H1 (cell line): ENCODE results near the gene FECH. TPM values are rescaled to one million over a fixed set of nuclear protein-coding genes. Genes with fewer than 3 reads are reported as not detected.

Experiments
- CTCF ChIA-PET: fragments of 300-600 bp; sonication (Branson Sonifier 250); formaldehyde crosslinking; loops from one replicate; lab custom pipeline; 2021; ENCODE audit not compliant: partially characterized antibody; lab: Charles Lee
- POLR2A ChIA-PET: fragments of 300-600 bp; sonication (Branson Sonifier 250); formaldehyde crosslinking; loops from one replicate; lab custom pipeline; 2021; ENCODE audit warnings: inconsistent platforms; ENCODE audit not compliant: partially characterized antibody; lab: Charles Lee
- DNase-seq, 2 experiments: peaks; one replicate each; pipeline versions ENCODE4 v3.0.0 to v3.0.0-alpha.2; 2010 to 2022; ENCODE audit warnings: low spot score in 2 of 2, low read depth in 1 of 2, mixed read lengths in 1 of 2
- FAIRE-seq: peaks from 2 replicates; lab custom pipeline; 2011; peaks lifted over from hg19 to GRCh38; lab: Jason Lieb, UNC
- H2AFZ ChIP-seq: 2 replicates; pipeline ENCODE4 v1.8.1; 2012; ENCODE audit warnings: low read length, inconsistent platforms
- H2AK5ac ChIP-seq: 2 replicates; pipeline ENCODE4 v1.6.1; 2013; ENCODE audit warnings: low read depth, low read length
- H2BK120ac ChIP-seq: replicated peaks from 2 replicates; pipeline ENCODE3; 2013; ENCODE audit warnings: low read depth, low read length, inconsistent platforms
- H2BK12ac ChIP-seq: 2 replicates; pipeline ENCODE4 v1.6.1; 2013; ENCODE audit warnings: low read depth, low read length
- H2BK15ac ChIP-seq: 2 replicates; pipeline ENCODE4 v1.6.1; 2013; ENCODE audit warnings: low read length
- H2BK20ac ChIP-seq: 2 replicates; pipeline ENCODE4 v1.6.1; 2013; ENCODE audit warnings: low read length
- H2BK5ac ChIP-seq: 2 replicates; pipeline ENCODE4 v1.6.1; 2013; ENCODE audit warnings: low read depth, low read length
- H3K14ac ChIP-seq: 2 replicates; pipeline ENCODE4 v1.6.1; 2013; ENCODE audit warnings: inconsistent platforms; ENCODE audit not compliant: insufficient read length
- H3K18ac ChIP-seq: 2 replicates; pipeline ENCODE4 v1.6.1; 2013; ENCODE audit warnings: low read length; ENCODE audit errors: extremely low read depth
- H3K23ac ChIP-seq: 2 replicates; pipeline ENCODE4 v1.6.1; 2013; ENCODE audit warnings: inconsistent platforms; ENCODE audit not compliant: insufficient read length
- H3K23me2 ChIP-seq: 2 replicates; pipeline ENCODE4 v1.6.1; 2013; ENCODE audit warnings: low read depth, low read length
- H3K27ac ChIP-seq: 2 replicates; pipeline ENCODE4 v1.6.1; 2011; ENCODE audit warnings: low read depth, low read length, inconsistent platforms
- H3K27me3 ChIP-seq, 4 experiments: replicated peaks in 1 of 4; 1 replicate in 1 of 4; 2 replicates in 3 of 4; pipeline versions ENCODE4 v1.6.1 to v1.8.1; 2011 to 2013; ENCODE audit warnings: low read length in 3 of 4, mild to moderate bottlenecking in 3 of 4, inconsistent platforms in 2 of 4, mixed read lengths in 2 of 4, moderate library complexity in 1 of 4; ENCODE audit not compliant: control insufficient read depth in 3 of 4, insufficient read depth in 3 of 4; ENCODE audit errors: extremely low read depth in 1 of 4
- H3K36me3 ChIP-seq, 4 experiments: 2 replicates each; pipeline versions ENCODE4 v1.6.1 to v1.8.1; 2011 to 2013; ENCODE audit warnings: mild to moderate bottlenecking in 4 of 4, low read length in 3 of 4, moderate library complexity in 2 of 4, control low read depth in 1 of 4, inconsistent platforms in 1 of 4; ENCODE audit not compliant: insufficient read depth in 4 of 4, control insufficient read depth in 2 of 4
- H3K4ac ChIP-seq: replicated peaks from 2 replicates; pipeline ENCODE3; 2013; ENCODE audit warnings: low read length, low read depth, mixed read lengths, inconsistent platforms; ENCODE audit not compliant: insufficient read length
- H3K4me1 ChIP-seq, 4 experiments: replicated peaks in 1 of 4; 1 replicate in 1 of 4; 2 replicates in 3 of 4; pipeline versions ENCODE4 v1.6.1 to v1.8.1; 2011 to 2013; ENCODE audit warnings: low read length in 3 of 4, inconsistent platforms in 2 of 4, mixed read lengths in 1 of 4; ENCODE audit not compliant: insufficient read depth in 4 of 4, control insufficient read depth in 3 of 4
- H3K4me2 ChIP-seq, 2 experiments: 2 replicates each; pipeline versions ENCODE4 v1.6.1 to v1.8.1; 2011 to 2013; ENCODE audit warnings: low read depth in 2 of 2, low read length in 2 of 2, control low read depth in 1 of 2, inconsistent platforms in 1 of 2, mild to moderate bottlenecking in 1 of 2; ENCODE audit not compliant: insufficient read depth in 1 of 2
- H3K4me3 ChIP-seq, 4 experiments: fragments of 200-600, 300-600 bp in 1 of 4; sonication (generic), shearing (Covaris generic), sonication (Bioruptor Twin) in 1 of 4; 2 replicates each; pipeline versions ENCODE4 v1.5.1 to v1.8.1; 2011 to 2016; ENCODE audit warnings: low read length in 4 of 4, low read depth in 3 of 4, control low read depth in 2 of 4, inconsistent platforms in 2 of 4, mild to moderate bottlenecking in 2 of 4, mixed read lengths in 1 of 4, moderate library complexity in 1 of 4; ENCODE audit not compliant: insufficient read depth in 2 of 4; ENCODE audit errors: extremely low read depth in 1 of 4
- H3K56ac ChIP-seq: replicated peaks from 2 replicates; pipeline ENCODE3; 2013; ENCODE audit warnings: low read depth, mild to moderate bottlenecking, mixed read lengths, low read length, inconsistent platforms; ENCODE audit not compliant: insufficient read length
- H3K79me1 ChIP-seq: 2 replicates; pipeline ENCODE4 v1.6.1; 2013; ENCODE audit warnings: low read depth, low read length, control low read depth
- H3K79me2 ChIP-seq, 2 experiments: 2 replicates each; pipeline versions ENCODE4 v1.6.1 to v1.8.1; 2012 to 2013; ENCODE audit warnings: low read length in 2 of 2, mild to moderate bottlenecking in 2 of 2, inconsistent platforms in 1 of 2; ENCODE audit not compliant: insufficient read depth in 2 of 2, control insufficient read depth in 1 of 2
- H3K9ac ChIP-seq, 4 experiments: replicated peaks in 1 of 4; 1 replicate in 1 of 4; 2 replicates in 3 of 4; pipeline versions ENCODE4 v1.6.1 to v1.8.1; 2011 to 2013; ENCODE audit warnings: low read depth in 3 of 4, low read length in 3 of 4, control low read depth in 2 of 4, mild to moderate bottlenecking in 2 of 4, moderate library complexity in 2 of 4, inconsistent platforms in 1 of 4; ENCODE audit errors: extremely low read depth in 1 of 4
- H3K9me3 ChIP-seq, 2 experiments: 2 replicates each; pipeline versions ENCODE4 v1.6.1 to v1.8.1; 2012 to 2013; ENCODE audit warnings: mild to moderate bottlenecking in 2 of 2, moderate library complexity in 2 of 2, control low read depth in 1 of 2, inconsistent platforms in 1 of 2, low read depth in 1 of 2, low read length in 1 of 2, mixed read lengths in 1 of 2; ENCODE audit not compliant: insufficient read depth in 2 of 2
- H4K20me1 ChIP-seq, 2 experiments: replicated peaks in 1 of 2; 2 replicates each; pipeline versions ENCODE3 to v1.8.1; 2011 to 2013; ENCODE audit warnings: inconsistent platforms in 2 of 2, low read length in 2 of 2, mild to moderate bottlenecking in 1 of 2; ENCODE audit not compliant: insufficient read depth in 2 of 2, control insufficient read depth in 1 of 2
- H4K5ac ChIP-seq: 2 replicates; pipeline ENCODE4 v1.6.1; 2013; ENCODE audit warnings: low read length, low read depth, mixed read lengths, inconsistent platforms; ENCODE audit not compliant: insufficient read length
- H4K8ac ChIP-seq: 2 replicates; pipeline ENCODE4 v1.8.0; 2013; ENCODE audit warnings: mild to moderate bottlenecking, moderate library complexity, low read length, inconsistent platforms; ENCODE audit not compliant: insufficient read depth; ENCODE audit errors: extremely low read depth
- H4K91ac ChIP-seq: replicated peaks from 2 replicates; pipeline ENCODE3; 2013; ENCODE audit warnings: low read length, mixed read lengths, inconsistent platforms; ENCODE audit not compliant: insufficient read length
- CHD1 ChIP-seq: IDR thresholded peaks from 2 replicates; pipeline ENCODE4 v1.6.1; 2012; ENCODE audit warnings: low read depth, low read length, improper control_type of control experiment
- EP300 ChIP-seq, 2 experiments: IDR thresholded peaks; 1 replicate in 1 of 2; 2 replicates in 1 of 2; pipeline ENCODE4 v1.6.1; 2011 to 2012; ENCODE audit warnings: low read depth in 2 of 2, low read length in 2 of 2, mild to moderate bottlenecking in 2 of 2, borderline replicate concordance in 1 of 2, inconsistent platforms in 1 of 2, moderate library complexity in 1 of 2
- NANOG ChIP-seq: IDR thresholded peaks from 2 replicates; pipeline ENCODE4 v1.6.1; 2011; ENCODE audit warnings: low read length, low read depth, mild to moderate bottlenecking, inconsistent platforms; ENCODE audit not compliant: insufficient read depth, poor library complexity, severe bottlenecking
- NRF1 ChIP-seq: IDR thresholded peaks from 2 replicates; pipeline ENCODE4 v1.6.1; 2011; ENCODE audit warnings: mild to moderate bottlenecking, low read depth, low read length, improper control_type of control experiment
- PHF8 ChIP-seq: fragments of 200-600 bp; sonication (generic); conservative IDR thresholded peaks from 2 replicates; pipeline ENCODE4 v1.7.1; 2012; ENCODE audit warnings: low read depth, mild to moderate bottlenecking, inconsistent platforms, low read length, moderate library complexity
- SIN3A ChIP-seq, 2 experiments: IDR thresholded peaks in 1 of 2; conservative IDR thresholded peaks in 1 of 2; 2 replicates each; pipeline ENCODE4 v1.6.1; 2011 to 2012; ENCODE audit warnings: low read length in 2 of 2, improper control_type of control experiment in 1 of 2, low read depth in 1 of 2, mild to moderate bottlenecking in 1 of 2
- SRF ChIP-seq: IDR thresholded peaks from 2 replicates; pipeline ENCODE4 v1.6.1; 2011; ENCODE audit warnings: mild to moderate bottlenecking, low read depth, low read length, moderate library complexity
- WGBS, 2 experiments: shearing (Covaris generic) in 1 of 2; methylation state at CpG; one replicate each; pipeline versions ENCODE4 v1.1.6 to v1.1.7; 2013 to 2015; ENCODE audit warnings: low lambda C conversion rate in 2 of 2, mixed read lengths in 2 of 2, inconsistent platforms in 1 of 2, low coverage in 1 of 2, missing lambda C conversion rate in 1 of 2; ENCODE audit not compliant: insufficient replicate concordance in 2 of 2, insufficient coverage in 1 of 2, insufficient read length in 1 of 2; ENCODE audit errors: extremely low coverage in 1 of 2, missing lambda C conversion rate in 1 of 2; 5-methylcytosine and 5-hydroxymethylcytosine counted together
- polyA plus RNA-seq, 7 experiments: library from polyadenylated mRNA; depleted of rRNA in 3 of 7; stranded (reverse) in 5 of 7; unstranded in 2 of 7; fragments of >200 nt in 5 of 7; fragments of 200-250 nt in 2 of 7; gene quantifications; 1 replicate in 5 of 7; 2 replicates in 1 of 7; 4 replicates in 1 of 7; pipeline versions ENCODE4 v1.2.1 to v1.2.3, GENCODE V29; 2011 to 2013; ENCODE audit warnings: missing spikeins in 2 of 7, mixed read lengths in 2 of 7
- total RNA-seq: library from RNA; stranded (reverse); fragmentation: NEBNext Ultra II Directional; extraction: Animal tissue kit (Norgen Biotek cat#: 25700); gene quantifications from 2 replicates; pipeline ENCODE4 v1.2.1, GENCODE V29; 2021
- TF ChIP-seq, protein P1 (sequence below), 3 experiments: IDR thresholded peaks; 1 replicate in 2 of 3; 2 replicates in 1 of 3; pipeline versions ENCODE4 v1.5.1 to v1.6.1; 2011; ENCODE audit warnings: low read length in 3 of 3, mild to moderate bottlenecking in 3 of 3, inconsistent platforms in 2 of 3, low read depth in 1 of 3, moderate library complexity in 1 of 3; ENCODE audit not compliant: insufficient read depth in 1 of 3; ENCODE audit errors: control extremely low read depth in 1 of 3

The FECH gene
- total and polyA plus RNA-seq, 2 of the 8 experiments (the other 6 are each of a cell fraction or from before 2014, with no cell fraction given) = 13.1 to 26.6 TPM

DNA sequence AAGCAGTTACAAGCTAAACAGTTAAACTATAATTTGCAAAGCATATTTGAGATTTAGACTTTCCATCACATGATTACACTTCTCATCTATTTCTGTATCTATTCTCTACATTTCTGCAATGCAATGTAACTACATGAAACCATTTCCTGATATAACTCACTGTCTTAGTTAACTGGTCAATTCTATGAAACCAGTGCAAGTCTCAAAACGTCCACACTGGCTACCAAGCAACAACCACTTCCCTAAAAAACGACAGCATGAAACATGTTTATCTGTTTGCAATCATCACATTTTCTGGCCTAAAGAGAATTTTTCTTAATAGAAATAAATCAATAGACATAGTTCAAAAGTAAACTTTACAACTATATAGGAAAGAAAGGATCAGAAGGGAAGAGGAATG, 17.4 kb downstream of the FECH start:
- Histone ChIP-seq H4K8ac (no peak overlapping the region), H3K9ac (no peak overlapping the region), H2BK15ac (no peak overlapping the region), H3K79me1 (no peaks in the 10 kb centered on the region), H3K4me2 (no peak overlapping the region), H4K5ac (no peak overlapping the region), H2BK12ac (no peak overlapping the region), H3K23me2 (no peaks in the 10 kb centered on the region; the same call in 1 of the 2 replicates), H3K18ac (no peak overlapping the region), H3K4ac (no peak overlapping the region), H4K91ac (no peak overlapping the region), H3K9me3 (no peaks in the 10 kb centered on the region), H2AK5ac (no peak overlapping the region), H3K27ac (no peak overlapping the region), H2BK20ac (no peak overlapping the region), H3K56ac (no peak overlapping the region), H2BK5ac (no peak overlapping the region), H2AFZ (no peak overlapping the region), H3K23ac (no peak overlapping the region), H4K20me1 (no peaks in the 10 kb centered on the region), H3K79me2 (no peaks in the 10 kb centered on the region), H3K27me3 (no peaks in the 10 kb centered on the region), H3K4me1 (no peaks in the 10 kb centered on the region), H2BK120ac (no peak overlapping the region), H3K14ac (no peak overlapping the region), H3K4me3 (no peak overlapping the region), H3K36me3 (peaks cover 0 to 18% (median under 1%) of the 10 kb centered on the region in 4 experiments; a peak in 4 of 8 replicates)
- POLR2A ChIA-PET = no interaction called here
- WGBS, 2 experiments = 79% methylated on average over 2 of the region's 2 CpGs; no CpG with 5 or more reads in 1 of the 2 experiments
- CTCF ChIA-PET = interaction anchor here (1.0 to 1.2 kb wide), 2 partner anchors 11 to 12 kb away, joined by 3 to 4 read pairs; no protein-coding TSS in a partner anchor
- TF ChIP-seq NANOG = no peak
- no peak for TF ChIP-seq EP300 (IDR thresholded peaks at IDR 0.05; ENCODE audit: borderline replicate concordance in 1 of 2, low read depth in 2 of 2, low read length in 2 of 2)
- TF ChIP-seq SRF = no peak
- TF ChIP-seq NRF1 = no peak
- TF ChIP-seq CHD1 = no peak
- TF ChIP-seq, protein P1, sequence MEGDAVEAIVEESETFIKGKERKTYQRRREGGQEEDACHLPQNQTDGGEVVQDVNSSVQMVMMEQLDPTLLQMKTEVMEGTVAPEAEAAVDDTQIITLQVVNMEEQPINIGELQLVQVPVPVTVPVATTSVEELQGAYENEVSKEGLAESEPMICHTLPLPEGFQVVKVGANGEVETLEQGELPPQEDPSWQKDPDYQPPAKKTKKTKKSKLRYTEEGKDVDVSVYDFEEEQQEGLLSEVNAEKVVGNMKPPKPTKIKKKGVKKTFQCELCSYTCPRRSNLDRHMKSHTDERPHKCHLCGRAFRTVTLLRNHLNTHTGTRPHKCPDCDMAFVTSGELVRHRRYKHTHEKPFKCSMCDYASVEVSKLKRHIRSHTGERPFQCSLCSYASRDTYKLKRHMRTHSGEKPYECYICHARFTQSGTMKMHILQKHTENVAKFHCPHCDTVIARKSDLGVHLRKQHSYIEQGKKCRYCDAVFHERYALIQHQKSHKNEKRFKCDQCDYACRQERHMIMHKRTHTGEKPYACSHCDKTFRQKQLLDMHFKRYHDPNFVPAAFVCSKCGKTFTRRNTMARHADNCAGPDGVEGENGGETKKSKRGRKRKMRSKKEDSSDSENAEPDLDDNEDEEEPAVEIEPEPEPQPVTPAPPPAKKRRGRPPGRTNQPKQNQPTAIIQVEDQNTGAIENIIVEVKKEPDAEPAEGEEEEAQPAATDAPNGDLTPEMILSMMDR (IDR thresholded peaks at IDR 0.05; ENCODE audit: control extremely low read depth in 1 of 3, insufficient read depth in 1 of 3, low read depth in 1 of 3, low read length in 3 of 3) = no peak
- no peak for TF ChIP-seq PHF8
- TF ChIP-seq SIN3A (conservative IDR thresholded peaks at IDR 0.05 in 1 of 2, IDR thresholded peaks at IDR 0.05 in 1 of 2; ENCODE audit: low read depth in 1 of 2, low read length in 2 of 2) = no peak
- no peak for DNase-seq
- no peak for FAIRE-seq
